NCI-H748 (cell line): ENCODE results near the gene ZFHX3.
A peak's percentile ranks its signal among the peaks of the same experiment; 100 is the strongest.

Source experiments
- DNase-seq: peaks from one replicate; lab custom pipeline; 2025; ENCODE audit not compliant: unreplicated experiment; lab: John Stamatoyannopoulos, UW

The ZFHX3 gene

DNA sequence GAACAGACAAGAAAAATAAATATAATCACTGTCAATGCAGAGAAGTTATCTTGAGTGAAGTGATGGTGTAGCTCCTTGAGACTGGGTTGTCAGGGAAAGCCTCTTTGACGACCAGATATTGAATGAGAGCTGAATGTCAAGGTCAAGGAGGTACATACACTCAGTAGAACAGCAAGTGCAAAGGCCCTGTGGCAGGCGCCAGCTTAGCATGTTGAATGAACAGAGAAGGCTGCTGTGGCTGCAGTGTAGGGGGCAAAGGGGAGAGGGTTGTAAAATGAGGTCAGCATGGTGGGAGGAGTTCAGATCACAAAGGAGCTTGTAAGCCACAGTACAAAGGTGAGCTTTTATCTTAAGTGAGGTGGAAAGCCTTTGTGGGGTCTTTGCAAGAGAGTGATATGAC lies 111.5 kb downstream of the ZFHX3 start:
- DNase-seq = no peak

DNA sequence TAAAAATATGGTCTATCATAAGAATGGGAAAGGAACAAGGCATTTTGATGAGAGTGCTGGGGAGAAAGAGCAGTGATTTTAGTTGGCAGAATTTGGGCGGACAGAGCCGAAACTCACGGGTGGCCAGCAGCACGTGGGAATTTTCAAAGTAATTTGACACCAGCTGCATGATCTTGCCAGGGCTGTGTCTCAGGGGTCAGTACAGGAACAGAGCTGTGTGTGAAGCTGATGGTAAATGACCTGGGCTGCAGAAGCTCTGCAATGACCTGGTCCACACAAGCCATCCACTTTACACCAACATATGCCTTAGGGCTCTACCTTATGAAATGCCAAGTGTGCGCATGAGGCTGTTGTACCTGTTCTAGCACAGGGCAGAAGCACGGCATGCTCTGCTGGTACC lies 112.0 kb downstream of the ZFHX3 start:
- DNase-seq = no peak

DNA sequence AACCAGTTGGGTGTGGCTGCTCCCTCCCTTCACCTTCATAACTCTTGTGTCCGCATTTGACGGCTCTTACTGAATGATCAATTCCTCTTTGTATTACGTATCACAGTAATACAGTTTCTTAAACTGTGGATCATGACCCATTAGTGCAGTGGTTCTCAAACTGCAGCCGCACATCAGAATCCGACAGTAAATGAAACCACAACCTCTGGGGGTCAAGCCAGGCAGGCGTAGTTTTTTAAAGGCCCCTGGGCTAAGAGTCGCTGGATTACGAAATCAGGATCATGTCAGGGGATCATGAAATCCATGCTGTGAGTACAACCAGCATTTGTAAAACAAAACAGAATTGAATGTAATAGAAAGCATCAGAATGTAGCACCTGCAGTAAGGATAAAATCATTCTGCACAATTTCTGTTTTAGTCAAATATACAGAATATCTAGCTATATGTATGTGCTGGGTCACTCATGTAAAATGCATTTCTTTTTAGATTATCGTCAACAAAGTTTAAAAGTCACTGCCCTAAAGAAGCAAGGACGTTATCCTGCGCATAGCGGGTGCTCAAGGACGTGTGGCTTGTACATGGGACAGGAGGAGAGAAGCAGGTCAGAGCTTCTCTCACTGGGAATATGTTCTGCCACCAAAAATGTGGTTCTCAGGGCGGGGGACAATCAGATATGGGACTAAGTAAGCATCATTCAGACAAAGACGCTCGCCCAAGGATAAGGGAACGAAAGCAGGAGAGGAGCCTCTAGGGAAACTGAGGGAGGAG lies 113.1 kb downstream of the ZFHX3 start:
- no peak for DNase-seq

DNA sequence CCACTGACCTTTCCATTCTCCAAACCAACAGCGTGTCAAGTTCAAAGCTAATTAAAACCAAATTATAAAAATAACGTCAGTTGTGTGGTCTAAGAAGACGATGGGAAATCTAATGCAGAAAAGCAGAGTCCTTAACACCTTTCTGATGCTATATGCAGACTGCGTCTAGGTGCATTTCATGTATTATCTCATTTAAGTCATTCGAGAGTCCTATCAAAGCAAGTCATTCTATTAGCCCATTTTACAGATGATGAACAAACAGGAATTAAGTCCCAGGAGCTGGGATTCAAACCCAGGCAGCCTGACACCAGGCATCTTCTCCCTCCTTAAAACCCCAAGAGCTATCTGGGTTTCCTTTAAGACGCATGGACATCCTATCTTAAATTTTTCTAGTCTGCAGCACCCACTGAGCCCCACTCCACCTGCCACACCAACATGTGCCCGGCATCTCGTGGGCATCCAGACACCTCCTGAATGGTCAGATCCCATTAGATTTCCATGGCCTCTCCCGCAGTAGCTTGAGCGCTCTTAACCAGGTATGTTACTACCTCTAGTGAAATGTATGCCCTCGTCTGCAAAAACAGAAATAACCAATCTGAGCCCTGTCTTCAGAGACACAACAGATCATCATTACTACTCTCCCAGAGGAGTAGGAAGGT lies 115.1 kb downstream of the ZFHX3 start:
- DNase-seq = no peak

DNA sequence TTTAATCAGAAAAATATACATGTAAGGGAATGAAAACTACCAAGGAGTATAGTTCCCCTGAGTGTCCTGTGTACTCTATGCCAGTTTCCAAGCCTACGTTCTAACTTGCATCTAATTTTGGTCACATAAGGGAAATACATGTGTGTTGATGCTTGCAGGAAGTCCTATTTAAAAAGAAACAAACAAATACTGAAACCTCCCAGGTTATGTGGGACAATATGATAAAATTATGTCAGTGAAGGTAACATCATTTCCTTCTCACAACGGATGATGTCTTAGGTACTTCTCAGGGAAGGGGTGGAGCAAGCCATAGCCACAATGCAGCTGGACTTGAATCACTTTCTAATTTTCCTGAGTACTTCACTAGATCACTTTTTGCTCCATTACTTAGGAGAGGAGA lies 115.9 kb downstream of the ZFHX3 start:
- no peak for DNase-seq

DNA sequence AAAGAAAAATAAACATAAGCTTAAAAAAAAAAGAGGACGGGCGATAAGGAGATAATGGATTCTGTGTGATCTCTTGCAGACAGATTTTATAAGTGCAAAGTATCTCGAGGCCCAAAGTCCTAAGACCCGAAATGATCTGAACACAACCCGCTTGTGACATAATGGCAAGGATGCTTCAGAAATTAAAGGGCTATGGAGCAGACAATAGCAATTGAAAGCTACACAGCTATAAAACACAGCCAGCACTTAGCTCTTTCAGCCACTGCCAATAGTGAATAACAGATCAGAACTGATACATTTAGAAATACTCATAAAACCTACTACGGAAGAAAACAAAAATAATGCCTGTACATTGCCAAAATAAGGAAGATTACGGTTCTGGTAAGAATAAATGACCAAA lies 117.5 kb downstream of the ZFHX3 start:
- no peak for DNase-seq

DNA sequence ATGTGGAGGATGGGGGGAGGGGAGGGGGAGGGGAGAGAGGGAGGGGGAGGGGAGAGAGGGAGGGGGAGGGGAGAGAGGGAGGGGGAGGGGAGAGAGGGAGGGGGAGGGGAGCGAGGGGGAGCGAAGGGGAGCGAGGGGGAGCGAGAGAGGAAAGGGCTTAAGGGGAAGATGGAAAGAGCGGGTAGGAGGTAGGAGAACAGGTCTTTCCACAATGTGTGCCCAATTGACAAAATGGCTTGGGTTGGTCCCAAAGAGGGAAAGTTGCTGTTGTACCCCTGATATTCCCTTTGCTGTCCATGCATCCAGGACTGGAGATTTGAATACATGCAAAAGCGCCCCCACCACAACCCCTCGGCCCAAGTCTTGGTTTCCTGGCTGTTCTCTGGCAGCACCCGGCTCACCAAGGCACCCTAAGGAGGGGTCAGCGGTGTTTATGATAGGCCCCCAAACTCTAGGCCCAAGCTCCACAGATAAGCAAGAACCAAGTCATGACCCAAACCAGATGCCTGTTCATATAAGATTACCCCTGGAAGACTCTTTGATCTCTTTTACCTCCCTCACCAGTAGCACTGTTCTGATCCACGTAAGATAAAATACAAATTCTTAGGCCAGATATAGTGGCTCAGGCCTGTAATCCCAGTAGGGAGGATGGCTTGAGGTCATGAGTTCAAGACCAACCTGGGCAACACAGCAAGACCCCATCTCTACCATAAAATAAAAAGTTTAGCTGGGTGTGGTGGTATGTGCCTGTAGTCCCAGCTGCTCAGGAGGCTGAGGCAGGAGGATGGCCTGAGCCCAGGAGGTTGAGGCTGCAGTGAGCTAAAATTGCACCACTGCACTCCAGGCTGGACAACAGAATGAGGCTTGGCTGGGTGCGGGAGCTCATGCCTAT lies 119.6 kb downstream of the ZFHX3 start:
- DNase-seq = no peak

DNA sequence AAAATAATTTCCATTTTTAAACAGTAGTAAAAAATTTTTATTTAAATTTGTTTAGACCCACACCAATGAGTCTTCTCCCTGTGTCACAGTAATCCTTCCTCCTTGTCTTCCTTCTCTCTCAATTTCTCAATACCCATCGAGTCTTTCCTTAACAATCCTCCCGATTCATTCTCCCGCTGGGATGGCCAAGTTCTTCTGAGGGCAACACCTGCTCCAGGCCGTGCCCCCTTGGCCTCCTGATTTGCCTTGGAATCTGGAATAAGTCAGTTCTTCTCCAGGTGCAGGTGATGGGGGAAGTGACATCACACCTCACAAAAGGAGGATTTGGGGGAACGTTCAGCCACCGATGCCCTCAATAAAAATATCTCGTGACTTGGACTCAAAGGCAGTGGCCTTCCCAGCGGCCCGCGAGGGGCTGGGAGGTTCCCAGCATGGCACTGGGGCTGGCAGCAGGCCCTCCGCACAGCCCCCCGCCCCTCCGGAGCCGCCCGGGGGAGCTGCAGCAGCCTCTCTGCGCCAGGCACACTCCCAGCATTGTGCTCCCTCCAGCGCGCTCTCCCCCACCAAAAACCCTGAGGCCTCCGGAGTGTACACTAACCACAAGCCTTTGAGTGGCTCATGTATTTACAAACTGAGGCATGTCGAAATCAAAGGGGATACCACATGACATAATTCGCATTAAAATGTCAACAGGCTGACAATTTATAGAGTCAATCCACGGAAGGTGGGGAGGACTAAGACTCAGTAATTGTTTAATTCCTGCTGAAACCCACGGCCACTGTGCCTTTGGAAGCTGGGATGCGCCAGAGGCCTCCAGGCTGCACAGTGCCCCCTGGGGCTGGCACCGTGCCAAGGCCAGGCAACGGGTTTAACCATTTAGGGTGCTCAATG lies 120.5 kb downstream of the ZFHX3 start:
- DNase-seq = peak; percentile 66

DNA sequence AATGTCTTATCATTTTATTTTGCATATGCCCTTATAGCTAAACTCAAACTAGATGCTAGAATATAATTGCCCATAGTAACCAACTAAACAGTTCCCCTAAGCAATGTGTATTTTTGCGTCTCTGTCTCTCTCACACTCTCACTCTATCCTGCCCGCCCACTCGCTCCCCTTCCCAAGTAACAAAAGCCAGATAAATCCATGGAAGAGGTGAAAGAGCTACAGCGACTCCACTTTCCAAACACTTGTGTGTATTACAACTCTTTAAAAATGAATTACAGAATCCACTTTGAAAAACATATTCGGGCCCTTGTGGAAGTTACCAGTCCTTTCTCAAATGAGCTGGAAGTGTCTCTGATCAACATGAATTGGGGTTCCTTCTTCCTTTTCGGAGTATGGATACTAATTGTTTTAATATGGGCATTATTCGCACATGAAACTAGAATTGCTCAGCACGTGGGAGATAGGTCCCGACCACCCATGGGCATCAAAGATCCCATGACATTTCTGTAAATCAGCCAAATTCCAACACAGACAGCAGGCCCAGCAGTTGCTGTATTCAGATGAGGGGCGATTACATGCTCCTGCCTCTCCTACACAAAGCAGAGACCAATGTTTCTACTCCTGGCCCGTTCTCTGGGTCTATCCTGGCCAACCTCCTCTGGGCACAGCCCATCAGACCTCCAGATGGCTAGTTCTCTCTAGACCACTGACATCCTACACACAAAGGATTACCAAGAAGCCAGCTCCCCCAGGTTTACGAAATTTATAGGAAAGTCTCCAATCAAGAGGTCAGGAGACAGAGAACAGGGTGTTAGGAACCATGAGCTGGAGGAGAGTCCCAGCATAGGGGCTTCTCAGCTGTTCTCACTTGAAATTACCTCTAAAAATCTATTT lies 121.5 kb downstream of the ZFHX3 start:
- DNase-seq = no peak

DNA sequence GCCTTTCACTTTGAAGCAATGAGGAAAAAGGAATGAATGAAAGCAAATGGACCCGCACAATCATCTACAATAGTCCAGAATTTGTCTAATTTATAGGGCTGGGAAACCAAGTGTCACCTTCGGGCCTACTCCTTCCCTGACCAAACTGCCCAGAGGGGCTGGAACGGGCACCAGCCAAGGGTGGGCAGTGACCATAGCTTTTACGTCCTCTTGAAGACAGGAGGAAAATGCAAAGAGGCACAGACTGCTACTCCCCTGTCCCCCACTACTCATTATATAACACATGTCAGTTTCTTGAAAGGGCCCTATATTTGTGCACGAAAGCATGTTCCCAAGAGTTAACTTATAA lies 122.3 kb downstream of the ZFHX3 start:
- DNase-seq = no peak

DNA sequence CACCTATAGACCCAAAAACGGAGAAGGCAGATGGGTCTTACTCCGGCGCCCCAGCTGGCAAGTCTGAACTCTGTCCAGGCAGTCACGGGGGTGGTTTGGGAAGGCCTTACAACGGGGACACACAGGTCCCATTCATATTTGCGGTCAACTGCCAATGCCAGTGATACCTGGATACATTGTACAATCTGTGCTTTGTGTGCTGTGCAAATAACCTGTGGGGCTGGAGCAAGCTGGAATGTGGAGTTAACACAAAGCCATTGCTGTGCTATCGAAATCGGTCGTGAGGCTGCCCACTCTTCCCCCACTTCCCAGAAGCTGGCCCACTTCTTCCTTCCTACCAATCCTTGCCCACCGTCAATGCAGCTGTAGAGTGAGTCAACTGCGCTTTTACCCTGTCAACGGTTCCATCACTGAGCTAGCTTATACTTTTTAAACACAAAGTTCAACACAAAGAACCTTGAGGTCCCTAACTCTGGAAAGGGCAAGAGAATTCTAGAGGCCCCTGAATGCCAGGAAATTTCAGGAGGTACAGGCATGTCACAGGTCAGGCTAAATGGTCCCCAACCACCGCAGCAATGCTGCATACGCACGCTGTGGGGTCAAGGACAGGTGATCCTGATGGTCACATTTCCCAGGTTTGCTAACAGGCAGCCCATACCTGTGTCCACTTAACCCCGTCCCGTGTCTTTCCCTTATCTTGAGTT lies 122.8 kb downstream of the ZFHX3 start:
- DNase-seq = no peak

DNA sequence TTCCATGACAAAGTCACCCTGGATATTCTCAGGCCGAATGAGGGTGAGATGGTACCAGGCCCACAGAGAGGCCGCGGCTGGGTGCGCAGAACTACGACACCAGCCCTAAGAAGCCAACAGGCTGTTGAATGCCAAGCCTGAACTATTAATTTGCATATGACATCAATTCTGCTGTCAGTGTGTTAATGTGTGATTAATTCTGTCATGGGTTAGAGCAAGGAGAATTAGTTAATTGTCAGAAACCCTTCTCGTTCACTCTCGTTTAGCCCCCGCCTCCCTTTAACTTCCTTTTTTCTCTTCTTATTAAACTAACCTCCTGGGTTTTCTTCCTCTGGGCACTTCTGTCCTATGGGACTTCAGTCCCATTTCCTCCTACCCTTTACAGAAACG lies 123.4 kb downstream of the ZFHX3 start:
- no peak for DNase-seq

DNA sequence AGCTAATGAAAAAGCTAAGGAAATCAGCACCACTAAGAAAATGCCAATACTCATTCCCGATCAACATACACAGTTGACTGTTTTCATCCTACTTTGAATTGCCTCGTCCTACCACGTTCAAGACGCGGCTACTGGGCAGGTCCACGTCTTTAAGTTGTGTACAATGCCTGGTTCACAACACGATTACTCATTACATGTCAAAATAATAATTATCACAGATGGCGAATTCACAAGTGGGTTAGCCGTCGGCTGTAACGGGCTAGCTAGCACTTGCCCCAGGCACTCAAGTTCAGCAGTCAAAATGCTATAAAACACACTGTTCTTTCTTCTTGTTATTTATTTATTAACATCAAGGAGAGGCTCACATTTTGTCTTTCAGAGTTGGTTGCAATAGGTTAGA lies 124.2 kb downstream of the ZFHX3 start:
- DNase-seq = no peak

DNA sequence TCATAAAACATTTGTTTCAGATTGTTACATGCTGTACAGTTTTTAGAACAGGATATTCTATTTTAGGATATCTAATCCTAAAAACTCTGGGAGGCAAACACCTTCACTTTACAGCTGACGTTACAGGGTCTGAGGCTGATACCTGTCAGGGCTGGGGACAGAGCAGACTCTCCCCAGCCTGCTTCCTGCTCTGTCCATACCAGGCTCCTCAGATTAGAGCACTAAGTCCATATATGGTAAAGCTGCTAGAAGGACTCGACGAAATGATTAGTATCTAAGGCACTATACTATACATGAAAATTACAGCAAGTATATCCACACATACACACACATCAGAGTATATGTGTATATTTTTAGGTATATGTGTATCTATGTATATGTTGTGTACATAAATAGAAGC lies 125.2 kb downstream of the ZFHX3 start:
- no peak for DNase-seq

DNA sequence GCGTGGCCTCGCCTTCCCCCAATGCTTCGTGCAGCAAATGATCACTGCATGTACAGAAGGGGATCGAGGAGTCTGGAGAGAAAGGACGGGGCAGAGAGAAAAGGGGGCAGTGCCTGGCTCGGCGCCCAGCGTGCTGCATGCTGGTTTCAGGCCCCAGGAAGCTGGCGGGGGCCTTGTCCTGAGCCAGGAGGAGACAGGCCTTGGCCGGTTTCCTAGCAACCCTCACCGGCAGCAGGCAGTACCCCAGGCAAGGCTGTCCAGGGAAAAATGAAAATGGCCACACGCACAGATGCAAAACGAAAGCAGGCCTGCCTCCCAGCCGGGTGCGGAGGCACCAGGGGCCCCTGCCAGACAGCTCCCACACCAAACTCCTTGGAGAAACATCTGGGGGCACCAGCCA lies 126.3 kb downstream of the ZFHX3 start:
- peak; percentile 19 for DNase-seq

DNA sequence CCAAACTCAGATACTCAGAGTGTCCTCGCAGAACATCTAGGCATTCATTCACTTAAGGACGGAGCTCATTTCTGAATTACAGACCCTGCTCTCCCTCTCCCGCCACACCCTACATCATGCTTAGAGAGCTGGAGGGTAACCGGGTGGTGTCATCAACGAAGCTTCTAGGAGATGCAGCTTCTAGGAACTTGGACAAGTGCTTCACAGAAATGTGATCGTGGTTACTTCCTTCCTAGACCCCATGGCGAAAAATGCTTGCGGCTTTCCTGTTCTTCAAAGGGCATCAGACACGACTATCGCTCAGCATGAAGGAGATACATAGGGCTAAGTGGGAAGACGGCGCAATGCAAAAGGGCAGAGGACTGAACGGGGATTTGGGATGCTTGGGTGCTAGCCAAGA lies 126.8 kb downstream of the ZFHX3 start:
- DNase-seq = no peak

DNA sequence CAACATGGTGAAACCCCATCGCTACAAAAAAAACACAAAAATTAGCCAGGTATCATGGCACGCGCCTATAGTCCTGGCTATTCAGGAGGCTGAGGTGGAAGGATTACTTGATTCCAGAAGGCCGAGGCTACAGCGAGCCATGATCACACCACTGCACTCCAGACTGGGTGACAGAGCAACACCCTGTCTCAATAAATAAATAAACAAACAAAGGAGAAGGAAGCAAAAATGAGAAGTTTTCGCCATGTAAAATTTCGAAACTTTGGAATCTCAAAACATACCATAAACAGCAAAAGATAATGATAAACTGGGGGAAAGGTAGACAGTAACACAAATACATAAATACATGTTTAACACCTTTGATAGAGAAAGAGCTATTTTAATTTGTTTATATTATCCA lies 130.9 kb downstream of the ZFHX3 start:
- no peak for DNase-seq

DNA sequence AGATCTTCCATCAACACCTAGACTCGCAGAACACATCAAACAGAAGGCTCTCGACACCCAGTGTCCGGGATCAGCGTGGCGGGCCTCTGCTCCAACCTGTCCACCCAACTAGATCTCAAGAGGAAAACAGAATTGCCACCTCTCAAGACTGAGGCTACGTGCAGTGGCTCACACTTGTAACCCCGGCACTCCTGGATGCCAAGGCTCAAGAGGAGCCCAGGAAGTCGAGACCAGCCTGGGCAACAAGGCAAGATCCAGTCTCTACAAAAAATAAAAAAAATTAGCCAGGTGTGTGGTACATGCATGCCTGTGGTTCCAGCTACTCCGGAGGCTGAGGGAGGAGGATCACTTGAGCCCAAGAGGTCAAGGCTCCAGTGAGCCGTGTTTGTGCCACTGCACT lies 132.6 kb downstream of the ZFHX3 start:
- DNase-seq = no peak

DNA sequence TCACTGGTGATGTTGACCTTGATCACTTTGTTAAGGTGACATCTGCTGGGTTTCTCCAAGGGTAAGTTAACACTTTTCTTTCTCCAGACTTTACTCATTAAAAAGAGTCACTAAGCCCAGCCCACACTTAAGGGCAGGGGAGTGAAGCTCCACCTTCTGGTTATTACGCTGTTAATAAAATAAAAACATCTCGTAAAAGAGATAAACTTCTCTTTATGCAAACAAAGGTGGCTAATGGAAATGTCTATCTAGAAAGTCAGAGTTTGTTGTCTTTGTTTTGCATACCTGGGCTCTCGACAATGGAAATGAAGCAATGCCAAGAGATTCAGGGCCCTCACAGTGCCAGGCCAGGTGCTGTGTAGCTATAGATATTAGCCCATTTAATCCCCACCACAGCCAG lies 134.4 kb downstream of the ZFHX3 start:
- DNase-seq = no peak
